ENCODE results near the gene CDKL1.
"Not testable (repeated sequence)": the region's sequence is repeated elsewhere in the genome, so short reads cannot be mapped to it uniquely, and the experiment has no call there.

Gene CDKL1

DNA sequence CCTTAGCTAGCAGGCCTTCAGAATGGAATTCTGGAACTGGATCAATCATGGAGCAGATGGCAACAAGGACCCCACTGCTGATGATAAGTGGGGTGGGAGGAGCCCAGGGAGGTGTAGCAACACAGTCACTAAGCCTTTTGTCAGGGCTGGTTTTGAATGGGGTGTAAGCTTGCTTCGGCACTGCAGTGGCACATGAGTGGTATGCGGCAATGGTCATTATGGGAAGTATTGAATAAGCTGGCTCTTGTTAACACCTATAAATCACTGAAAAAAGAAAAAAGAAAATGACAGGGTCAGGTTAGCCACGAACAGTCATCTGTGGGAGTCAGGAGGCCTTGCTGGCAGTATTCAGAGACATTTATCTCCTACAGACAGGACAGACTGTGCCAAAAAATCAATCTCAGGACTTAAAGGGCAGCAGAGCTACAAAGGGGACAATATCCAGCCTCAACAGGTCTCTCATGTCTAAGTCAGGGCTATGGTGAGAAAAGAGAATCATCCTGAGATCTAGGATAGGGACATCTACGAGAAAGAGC is 19.1 kb downstream of the CDKL1 start:
- TF ChIP-seq, protein P1, sequence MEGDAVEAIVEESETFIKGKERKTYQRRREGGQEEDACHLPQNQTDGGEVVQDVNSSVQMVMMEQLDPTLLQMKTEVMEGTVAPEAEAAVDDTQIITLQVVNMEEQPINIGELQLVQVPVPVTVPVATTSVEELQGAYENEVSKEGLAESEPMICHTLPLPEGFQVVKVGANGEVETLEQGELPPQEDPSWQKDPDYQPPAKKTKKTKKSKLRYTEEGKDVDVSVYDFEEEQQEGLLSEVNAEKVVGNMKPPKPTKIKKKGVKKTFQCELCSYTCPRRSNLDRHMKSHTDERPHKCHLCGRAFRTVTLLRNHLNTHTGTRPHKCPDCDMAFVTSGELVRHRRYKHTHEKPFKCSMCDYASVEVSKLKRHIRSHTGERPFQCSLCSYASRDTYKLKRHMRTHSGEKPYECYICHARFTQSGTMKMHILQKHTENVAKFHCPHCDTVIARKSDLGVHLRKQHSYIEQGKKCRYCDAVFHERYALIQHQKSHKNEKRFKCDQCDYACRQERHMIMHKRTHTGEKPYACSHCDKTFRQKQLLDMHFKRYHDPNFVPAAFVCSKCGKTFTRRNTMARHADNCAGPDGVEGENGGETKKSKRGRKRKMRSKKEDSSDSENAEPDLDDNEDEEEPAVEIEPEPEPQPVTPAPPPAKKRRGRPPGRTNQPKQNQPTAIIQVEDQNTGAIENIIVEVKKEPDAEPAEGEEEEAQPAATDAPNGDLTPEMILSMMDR (IDR thresholded peaks at IDR 0.05; ENCODE audit: insufficient read depth, missing control alignments) = no peak
- FAIRE-seq (no peak), DNase-seq (ENCODE audit: insufficient read length, low spot score) (no peak)

DNA sequence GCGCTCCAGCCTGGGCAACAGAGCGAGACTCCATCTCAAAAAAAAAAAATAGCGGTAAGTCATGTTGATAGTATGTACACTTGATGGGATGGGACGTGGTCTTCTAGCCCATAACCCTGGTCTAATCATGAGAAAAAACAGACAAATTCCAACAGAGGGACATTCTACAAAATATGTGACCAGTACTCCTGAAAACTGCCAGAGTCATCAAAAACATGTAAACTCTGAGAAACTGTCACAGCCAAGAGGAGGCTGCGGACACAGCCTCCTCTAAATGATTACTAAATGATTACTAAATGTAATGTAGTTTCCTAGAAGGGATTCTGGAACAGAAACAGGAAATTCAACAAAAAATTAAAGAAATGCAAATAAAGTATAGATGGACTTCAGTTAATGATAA is 20.9 kb downstream of the CDKL1 start:
- FAIRE-seq = no peak
- no peak for DNase-seq (ENCODE audit: insufficient read length, low spot score)
- TF ChIP-seq, protein P1 (IDR thresholded peaks at IDR 0.05; ENCODE audit: insufficient read depth, missing control alignments) = no peak

DNA sequence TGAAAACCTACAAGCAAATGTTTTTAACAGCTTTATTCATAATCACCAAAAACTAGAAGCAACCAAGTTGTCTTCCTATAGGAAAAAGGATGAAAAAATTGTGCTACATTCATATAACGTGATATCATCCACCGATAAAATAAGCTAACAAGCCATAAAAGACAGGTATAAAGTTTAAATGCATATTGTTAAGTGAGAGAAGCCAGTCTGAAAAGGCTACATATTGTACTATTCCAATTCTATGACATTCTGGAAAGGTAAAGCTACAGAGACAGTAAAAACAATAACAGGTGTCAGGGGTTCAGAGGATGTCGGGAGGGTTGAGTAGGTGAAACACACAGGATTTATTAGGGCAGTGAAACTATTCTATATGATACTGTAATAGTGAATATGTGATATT is 22.7 kb downstream of the CDKL1 start:
- FAIRE-seq = no peak
- TF ChIP-seq, protein P1 (IDR thresholded peaks at IDR 0.05; ENCODE audit: insufficient read depth, missing control alignments) = no peak
- DNase-seq (ENCODE audit: insufficient read length, low spot score) = no peak

DNA sequence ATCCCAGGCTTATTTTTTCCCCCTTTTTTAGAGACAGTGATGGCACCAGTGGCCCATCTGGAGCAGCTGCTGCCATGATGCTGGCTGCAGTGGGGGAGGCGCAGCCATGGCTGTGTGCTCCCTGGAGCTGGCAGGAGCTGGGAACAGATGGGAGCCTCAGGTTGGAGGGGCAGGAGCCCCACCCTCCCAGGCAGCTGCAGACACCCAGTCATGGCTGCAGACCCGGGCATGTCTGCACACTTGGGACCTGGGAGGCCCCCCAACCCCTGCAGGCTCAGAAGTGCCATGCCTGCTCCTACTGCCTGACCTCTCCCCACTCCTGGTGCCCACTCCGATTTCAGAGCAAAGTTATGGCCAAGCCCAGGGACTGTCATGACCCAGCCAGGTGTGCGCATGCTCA is 25.1 kb downstream of the CDKL1 start:
- no peak for DNase-seq (ENCODE audit: insufficient read length, low spot score)
- FAIRE-seq = no peak
- TF ChIP-seq, protein P1 (IDR thresholded peaks at IDR 0.05; ENCODE audit: insufficient read depth, missing control alignments) = no peak

DNA sequence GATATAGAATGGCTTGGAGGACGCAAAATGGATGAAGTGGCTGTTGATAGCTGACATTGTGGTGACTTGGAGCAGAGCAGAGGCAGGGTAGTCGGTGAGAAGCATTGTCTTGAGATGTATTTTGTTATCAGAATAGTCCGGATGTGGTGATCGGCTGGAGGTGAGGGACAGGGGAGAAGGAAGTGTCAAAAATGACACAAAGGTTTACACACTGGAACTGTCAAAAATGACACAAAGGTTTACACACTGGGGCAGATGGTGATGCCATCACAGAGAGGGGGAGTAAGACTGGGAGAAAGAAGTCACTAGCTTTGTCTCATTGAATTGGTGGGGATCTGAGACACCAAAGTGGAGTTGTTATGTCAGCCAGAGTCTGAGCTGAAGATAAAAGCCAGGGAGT is 30.1 kb downstream of the CDKL1 start:
- no peak for FAIRE-seq
- DNase-seq (ENCODE audit: insufficient read length, low spot score) = no peak
- TF ChIP-seq, protein P1 (IDR thresholded peaks at IDR 0.05; ENCODE audit: insufficient read depth, missing control alignments) = no peak

DNA sequence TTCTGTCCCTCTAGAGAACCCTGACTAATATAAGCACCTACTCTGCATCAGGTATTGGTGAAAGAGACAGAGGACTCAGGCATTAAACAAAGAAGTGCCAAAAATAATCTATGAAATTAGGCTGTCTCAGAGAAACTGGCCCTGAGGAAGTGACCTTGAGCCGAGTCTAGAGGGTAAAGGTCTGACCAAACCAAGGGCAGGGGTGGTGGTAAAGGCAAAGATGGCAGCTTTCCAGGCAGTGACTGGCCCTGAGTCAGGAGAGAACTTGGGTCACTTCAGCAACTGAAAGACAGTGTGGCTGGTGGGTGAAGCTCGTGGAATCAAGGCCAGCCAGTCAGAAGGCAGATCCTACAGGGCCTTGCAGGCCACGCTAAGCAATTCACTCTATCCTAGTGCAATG is 30.6 kb downstream of the CDKL1 start:
- TF ChIP-seq, protein P1 (IDR thresholded peaks at IDR 0.05; ENCODE audit: insufficient read depth, missing control alignments) = no peak
- no peak for FAIRE-seq
- no peak for DNase-seq (ENCODE audit: insufficient read length, low spot score)

DNA sequence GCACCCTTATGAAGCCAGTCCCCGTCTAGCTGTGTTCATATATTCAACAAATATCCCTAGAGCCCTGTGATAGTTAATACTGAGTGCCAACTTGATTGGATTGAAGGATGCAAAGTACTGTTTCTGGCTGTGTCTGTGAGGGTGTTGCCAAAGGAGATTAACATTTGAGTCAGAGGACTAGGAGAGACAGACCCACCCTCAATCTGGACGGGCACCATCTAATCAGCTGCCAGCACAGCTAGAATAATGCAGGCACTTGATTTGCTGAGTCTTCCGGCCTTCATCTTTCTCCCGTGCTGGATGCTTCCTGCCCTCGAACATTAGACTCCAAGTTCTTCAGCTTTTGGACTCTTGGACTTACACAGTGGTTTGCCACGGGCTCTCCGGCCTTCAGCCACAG is 31.1 kb downstream of the CDKL1 start:
- not testable (repeated sequence) for FAIRE-seq; DNase-seq (ENCODE audit: insufficient read length, low spot score)

DNA sequence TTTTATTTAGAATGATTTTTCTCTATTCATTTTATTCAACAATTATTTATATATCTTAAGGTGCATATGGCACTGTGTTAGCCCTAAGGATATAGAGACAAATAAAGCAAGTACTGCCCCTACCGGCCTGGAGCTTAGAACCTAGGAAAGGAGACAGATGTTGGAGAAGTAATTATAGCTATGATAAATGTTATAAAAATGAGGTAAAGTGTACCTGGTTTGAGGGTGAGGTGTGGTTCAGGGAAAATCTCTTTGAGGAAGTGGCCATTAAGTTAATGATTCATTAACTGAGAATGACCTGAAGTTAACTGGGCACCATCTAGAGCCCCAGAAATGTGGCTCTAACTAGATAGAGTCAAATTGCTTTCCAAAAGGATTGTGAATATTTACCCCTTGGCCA is 31.9 kb downstream of the CDKL1 start:
- FAIRE-seq (no peak), DNase-seq (ENCODE audit: insufficient read length, low spot score) (no peak)
- TF ChIP-seq, protein P1 (IDR thresholded peaks at IDR 0.05; ENCODE audit: insufficient read depth, missing control alignments) = no peak

Measured in D721Med (cell line).